ENCODE measurements around the gene EIF4EBP3. TPM values are rescaled to one million over a fixed set of nuclear protein-coding genes. Genes with fewer than 3 reads are reported as not detected.

The EIF4EBP3 gene
- total RNA-seq, 1 experiment from 2014 or later: 8.4 TPM

GRCh38 chr5:140557136-140557805, 9.8 kb downstream of the EIF4EBP3 start, which contains the start of gene SRA1 (continued):
- TF ChIP-seq ATF6 (CRISPR knock-in tag; IDR thresholded peaks at IDR 0.05): no peak
- no peak for TF ChIP-seq ZNF317 (CRISPR knock-in tag; IDR thresholded peaks at IDR 0.05; ENCODE audit: borderline replicate concordance, low read depth)
- TF ChIP-seq ETV6 (CRISPR knock-in tag; IDR thresholded peaks at IDR 0.05): peak; percentile 62; the same call in 1 of the 2 replicates
- no peak for TF ChIP-seq ZNF263 (CRISPR knock-in tag; IDR thresholded peaks at IDR 0.05; ENCODE audit: low read depth)
- TF ChIP-seq SMAD3 (CRISPR knock-in tag; IDR thresholded peaks at IDR 0.05; ENCODE audit: borderline replicate concordance): 0 out of 2 replicates have a peak, but pooled peaks have one; percentile 73
- peak; percentile 90 for TF ChIP-seq CREB1 (CRISPR knock-in tag; IDR thresholded peaks at IDR 0.05)
- no peak; the same call in none of the 2 replicates for TF ChIP-seq USF1 (CRISPR knock-in tag; IDR thresholded peaks at IDR 0.05)
- 0 out of 2 replicates have a peak, but pooled peaks have one; percentile 35 for TF ChIP-seq ZNF416 (CRISPR knock-in tag; IDR thresholded peaks at IDR 0.05)
- TF ChIP-seq CREM (CRISPR knock-in tag; IDR thresholded peaks at IDR 0.05): peak; percentile 89
- peak; percentile 68; the same call in 1 of the 2 replicates for TF ChIP-seq NFATC4 (CRISPR knock-in tag; IDR thresholded peaks at IDR 0.05)
- peak; percentile 75; the same call in 1 of the 2 replicates for TF ChIP-seq ARID4B (CRISPR knock-in tag; IDR thresholded peaks at IDR 0.05; ENCODE audit: borderline replicate concordance)
- peak; percentile 10; the same call in 1 of the 2 replicates for TF ChIP-seq E2F5 (CRISPR knock-in tag; IDR thresholded peaks at IDR 0.05)
- no peak for TF ChIP-seq HMGA2 (CRISPR knock-in tag; IDR thresholded peaks at IDR 0.05)
- peak; percentile 79; the same call in 1 of the 2 replicates for TF ChIP-seq ESRRA (CRISPR knock-in tag; IDR thresholded peaks at IDR 0.05; ENCODE audit: borderline replicate concordance)
- peak; percentile 3; the same call in 1 of the 2 replicates for TF ChIP-seq ZMAT4 (CRISPR knock-in tag; IDR thresholded peaks at IDR 0.05)
- TF ChIP-seq ZNF232 (CRISPR knock-in tag; IDR thresholded peaks at IDR 0.05): peak; percentile 78; the same call in 1 of the 2 replicates
- TF ChIP-seq ATF1 (CRISPR knock-in tag; IDR thresholded peaks at IDR 0.05): no peak
- TF ChIP-seq SP1 (CRISPR knock-in tag; conservative IDR thresholded peaks at IDR 0.05): peak; percentile 90
- TF ChIP-seq USF2 (CRISPR knock-in tag; IDR thresholded peaks at IDR 0.05): peak; percentile 58
- peak; percentile 87 for TF ChIP-seq FOXP1 (CRISPR knock-in tag; IDR thresholded peaks at IDR 0.05; ENCODE audit: borderline replicate concordance)
- TF ChIP-seq CDX4 (CRISPR knock-in tag; IDR thresholded peaks at IDR 0.05; ENCODE audit: borderline replicate concordance): no peak
- 0 out of 2 replicates have a peak, but pooled peaks have one; percentile 79 for TF ChIP-seq KAT7 (CRISPR knock-in tag; IDR thresholded peaks at IDR 0.05; ENCODE audit: borderline replicate concordance)
- TF ChIP-seq MAX (CRISPR knock-in tag; IDR thresholded peaks at IDR 0.05): peak; percentile 72
- TF ChIP-seq FOXK1 (CRISPR knock-in tag; IDR thresholded peaks at IDR 0.05): 0 out of 2 replicates have a peak, but pooled peaks have one; percentile 58
- TF ChIP-seq TEAD1 (CRISPR knock-in tag; IDR thresholded peaks at IDR 0.05): 0 out of 2 replicates have a peak, but pooled peaks have one; percentile 81
- peak; percentile 77; the same call in 1 of the 2 replicates for TF ChIP-seq EMX1 (CRISPR knock-in tag; IDR thresholded peaks at IDR 0.05)
- TF ChIP-seq GABPB1 (CRISPR knock-in tag; IDR thresholded peaks at IDR 0.05): peak; percentile 88
